Measurements from ENCODE around the gene CEMP1. TPM values are rescaled to one million over a fixed set of nuclear protein-coding genes. Genes with fewer than 3 reads are reported as not detected.

CEMP1 gene
- total RNA-seq, 1 experiment from 2014 or later: 0.15 TPM

DNA sequence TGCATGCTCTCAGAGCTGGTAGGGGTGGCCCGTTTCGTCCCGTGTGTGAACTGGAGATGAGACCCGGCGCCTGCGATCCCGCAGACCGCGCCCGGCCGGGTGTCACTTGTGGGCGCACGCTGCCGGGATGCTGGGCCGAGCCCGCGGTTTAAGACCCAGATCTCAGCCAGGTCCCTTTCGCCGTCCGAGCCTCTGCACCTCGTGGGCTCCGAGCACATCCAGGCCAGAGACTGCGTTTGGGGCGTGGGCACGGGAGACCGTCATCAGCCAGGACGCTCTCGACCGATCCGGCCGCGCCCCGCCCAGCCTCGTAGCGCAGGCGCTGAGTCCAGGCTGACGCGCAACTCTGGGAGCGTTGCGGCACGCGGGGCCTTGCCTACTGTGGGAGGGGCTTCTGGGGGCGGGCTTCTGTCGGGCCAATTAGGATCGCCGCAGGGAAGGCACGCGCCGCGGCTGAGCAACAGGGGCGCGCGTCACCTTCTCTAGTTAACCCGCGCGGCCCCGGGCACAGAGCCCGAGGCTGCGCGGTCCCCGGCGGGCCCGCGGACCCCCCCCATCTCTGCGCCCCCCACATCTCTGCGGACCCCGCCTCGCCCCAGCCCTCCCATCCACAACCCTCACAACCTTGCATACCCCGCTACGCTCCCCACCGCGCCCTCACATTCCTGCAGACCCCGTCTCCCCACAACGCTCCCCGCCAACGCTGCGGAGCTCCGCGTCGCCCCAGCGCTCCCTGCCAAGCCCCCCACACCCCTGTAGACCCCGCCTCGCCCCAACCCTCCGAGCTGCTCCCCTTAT, 687 bp upstream of the CEMP1 start (continued):
- TF ChIP-seq FOXK1 (CRISPR knock-in tag; IDR thresholded peaks at IDR 0.05): peak; percentile 95
- no peak for TF ChIP-seq PRDM15 (CRISPR knock-in tag; IDR thresholded peaks at IDR 0.05)
- TF ChIP-seq, protein P1, sequence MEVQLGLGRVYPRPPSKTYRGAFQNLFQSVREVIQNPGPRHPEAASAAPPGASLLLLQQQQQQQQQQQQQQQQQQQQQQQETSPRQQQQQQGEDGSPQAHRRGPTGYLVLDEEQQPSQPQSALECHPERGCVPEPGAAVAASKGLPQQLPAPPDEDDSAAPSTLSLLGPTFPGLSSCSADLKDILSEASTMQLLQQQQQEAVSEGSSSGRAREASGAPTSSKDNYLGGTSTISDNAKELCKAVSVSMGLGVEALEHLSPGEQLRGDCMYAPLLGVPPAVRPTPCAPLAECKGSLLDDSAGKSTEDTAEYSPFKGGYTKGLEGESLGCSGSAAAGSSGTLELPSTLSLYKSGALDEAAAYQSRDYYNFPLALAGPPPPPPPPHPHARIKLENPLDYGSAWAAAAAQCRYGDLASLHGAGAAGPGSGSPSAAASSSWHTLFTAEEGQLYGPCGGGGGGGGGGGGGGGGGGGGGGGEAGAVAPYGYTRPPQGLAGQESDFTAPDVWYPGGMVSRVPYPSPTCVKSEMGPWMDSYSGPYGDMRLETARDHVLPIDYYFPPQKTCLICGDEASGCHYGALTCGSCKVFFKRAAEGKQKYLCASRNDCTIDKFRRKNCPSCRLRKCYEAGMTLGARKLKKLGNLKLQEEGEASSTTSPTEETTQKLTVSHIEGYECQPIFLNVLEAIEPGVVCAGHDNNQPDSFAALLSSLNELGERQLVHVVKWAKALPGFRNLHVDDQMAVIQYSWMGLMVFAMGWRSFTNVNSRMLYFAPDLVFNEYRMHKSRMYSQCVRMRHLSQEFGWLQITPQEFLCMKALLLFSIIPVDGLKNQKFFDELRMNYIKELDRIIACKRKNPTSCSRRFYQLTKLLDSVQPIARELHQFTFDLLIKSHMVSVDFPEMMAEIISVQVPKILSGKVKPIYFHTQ (CRISPR knock-in tag; IDR thresholded peaks at IDR 0.05): peak; percentile 68; the same call in 1 of the 2 replicates
- TF ChIP-seq JUN (CRISPR knock-in tag; IDR thresholded peaks at IDR 0.05): 0 out of 2 replicates have a peak, but pooled peaks have one; percentile 46
- TF ChIP-seq AFF4 (CRISPR knock-in tag; IDR thresholded peaks at IDR 0.05; ENCODE audit: borderline replicate concordance): no peak
- peak; percentile 77; the same call in 1 of the 2 replicates for TF ChIP-seq CREB1 (CRISPR knock-in tag; IDR thresholded peaks at IDR 0.05)
- TF ChIP-seq, protein P2, sequence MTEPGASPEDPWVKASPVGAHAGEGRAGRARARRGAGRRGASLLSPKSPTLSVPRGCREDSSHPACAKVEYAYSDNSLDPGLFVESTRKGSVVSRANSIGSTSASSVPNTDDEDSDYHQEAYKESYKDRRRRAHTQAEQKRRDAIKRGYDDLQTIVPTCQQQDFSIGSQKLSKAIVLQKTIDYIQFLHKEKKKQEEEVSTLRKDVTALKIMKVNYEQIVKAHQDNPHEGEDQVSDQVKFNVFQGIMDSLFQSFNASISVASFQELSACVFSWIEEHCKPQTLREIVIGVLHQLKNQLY (CRISPR knock-in tag; IDR thresholded peaks at IDR 0.05): 0 out of 2 replicates have a peak, but pooled peaks have one; percentile 71
- no peak for TF ChIP-seq ATF6 (CRISPR knock-in tag; IDR thresholded peaks at IDR 0.05)
- TF ChIP-seq IRF2 (CRISPR knock-in tag; IDR thresholded peaks at IDR 0.05; ENCODE audit: borderline replicate concordance, low read depth): no peak
- peak; percentile 46; the same call in 1 of the 2 replicates for TF ChIP-seq ZNF281 (CRISPR knock-in tag; IDR thresholded peaks at IDR 0.05)
- no peak for TF ChIP-seq HMGA2 (CRISPR knock-in tag; IDR thresholded peaks at IDR 0.05)
- 0 out of 2 replicates have a peak, but pooled peaks have one; percentile 16 for TF ChIP-seq ZNF416 (CRISPR knock-in tag; IDR thresholded peaks at IDR 0.05)
- peak; percentile 92; the same call in 1 of the 2 replicates for TF ChIP-seq ZNF232 (CRISPR knock-in tag; IDR thresholded peaks at IDR 0.05)
- TF ChIP-seq ZSCAN18 (CRISPR knock-in tag; IDR thresholded peaks at IDR 0.05): no peak
- TF ChIP-seq PREB (CRISPR knock-in tag; IDR thresholded peaks at IDR 0.05; ENCODE audit: borderline replicate concordance): no peak
- no peak for TF ChIP-seq ZNF671 (CRISPR knock-in tag; IDR thresholded peaks at IDR 0.05)
- 0 out of 2 replicates have a peak, but pooled peaks have one; percentile 23 for TF ChIP-seq NFYB (CRISPR knock-in tag; conservative IDR thresholded peaks at IDR 0.05; ENCODE audit: low read depth)
